ENCODE measurements around the gene HTR1D. TPM values are rescaled to one million over a fixed set of nuclear protein-coding genes. Genes with fewer than 3 reads are reported as not detected.

HTR1D gene
- total RNA-seq, 3 donors from 2014 or later = 0.47 TPM; not detected in 2

DNA sequence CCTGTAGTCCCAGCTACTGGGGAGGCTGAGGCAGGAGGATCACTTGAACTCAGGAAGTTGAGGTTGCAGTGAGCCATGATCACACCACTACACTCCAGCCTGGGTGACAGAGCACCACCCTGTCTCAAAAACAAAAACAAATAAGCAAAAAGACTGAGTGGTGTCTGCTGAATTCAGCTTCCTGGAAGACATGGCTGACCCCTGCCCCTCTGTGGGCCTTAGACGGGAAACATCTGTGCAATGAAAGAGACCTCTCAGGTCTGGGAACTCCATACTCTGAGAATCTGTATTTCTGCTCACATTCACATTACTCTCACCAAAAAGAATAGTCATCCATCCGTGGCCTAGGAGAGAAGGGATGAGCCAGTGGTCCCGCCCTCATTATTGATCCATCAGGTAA lies 2.0 kb downstream of the HTR1D start:
- TF ChIP-seq, protein P1, sequence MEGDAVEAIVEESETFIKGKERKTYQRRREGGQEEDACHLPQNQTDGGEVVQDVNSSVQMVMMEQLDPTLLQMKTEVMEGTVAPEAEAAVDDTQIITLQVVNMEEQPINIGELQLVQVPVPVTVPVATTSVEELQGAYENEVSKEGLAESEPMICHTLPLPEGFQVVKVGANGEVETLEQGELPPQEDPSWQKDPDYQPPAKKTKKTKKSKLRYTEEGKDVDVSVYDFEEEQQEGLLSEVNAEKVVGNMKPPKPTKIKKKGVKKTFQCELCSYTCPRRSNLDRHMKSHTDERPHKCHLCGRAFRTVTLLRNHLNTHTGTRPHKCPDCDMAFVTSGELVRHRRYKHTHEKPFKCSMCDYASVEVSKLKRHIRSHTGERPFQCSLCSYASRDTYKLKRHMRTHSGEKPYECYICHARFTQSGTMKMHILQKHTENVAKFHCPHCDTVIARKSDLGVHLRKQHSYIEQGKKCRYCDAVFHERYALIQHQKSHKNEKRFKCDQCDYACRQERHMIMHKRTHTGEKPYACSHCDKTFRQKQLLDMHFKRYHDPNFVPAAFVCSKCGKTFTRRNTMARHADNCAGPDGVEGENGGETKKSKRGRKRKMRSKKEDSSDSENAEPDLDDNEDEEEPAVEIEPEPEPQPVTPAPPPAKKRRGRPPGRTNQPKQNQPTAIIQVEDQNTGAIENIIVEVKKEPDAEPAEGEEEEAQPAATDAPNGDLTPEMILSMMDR (IDR thresholded peaks at IDR 0.05) = no peak
- ATAC-seq (no peak), DNase-seq (no peak)
- no peaks in the 10 kb centered on the region for H3K36me3 ChIP-seq (ENCODE audit: low read depth)
- intact Hi-C loops (cut with DNase I, micrococcal nuclease) = no loop called here
- no peaks in the 10 kb centered on the region for H3K9me3 ChIP-seq
- no peak overlapping the region for H3K4me3 ChIP-seq
- H3K4me1 ChIP-seq (ENCODE audit: low read depth) = peaks cover 13% of the 10 kb centered on the region

DNA sequence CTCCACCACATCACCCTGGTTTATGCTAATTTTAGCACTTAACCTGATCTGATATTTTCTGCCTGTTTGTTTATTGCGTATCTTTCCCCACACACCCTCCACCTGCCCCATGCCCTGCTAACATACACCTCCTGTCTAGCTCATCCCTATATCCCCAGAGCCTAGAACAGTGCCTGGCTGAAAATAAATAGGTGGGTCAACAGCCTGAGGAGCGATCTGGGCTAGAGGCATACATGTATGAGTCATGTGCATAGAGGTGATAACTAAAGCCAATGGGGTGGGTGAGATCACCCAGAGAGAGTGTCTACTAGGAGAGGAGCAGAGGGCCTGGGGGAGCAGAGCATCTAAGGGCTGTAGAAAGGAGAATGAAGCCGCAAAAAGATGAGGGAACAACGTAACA lies 2.7 kb downstream of the HTR1D start:
- ATAC-seq (no peak), DNase-seq (no peak)
- no peaks in the 10 kb centered on the region for H3K36me3 ChIP-seq (ENCODE audit: low read depth)
- H3K4me3 ChIP-seq = no peak overlapping the region
- intact Hi-C loops (cut with DNase I, micrococcal nuclease) = no loop called here
- no peaks in the 10 kb centered on the region for H3K9me3 ChIP-seq
- peaks cover 13% of the 10 kb centered on the region for H3K4me1 ChIP-seq (ENCODE audit: low read depth)
- TF ChIP-seq, protein P1 (IDR thresholded peaks at IDR 0.05) = no peak

DNA sequence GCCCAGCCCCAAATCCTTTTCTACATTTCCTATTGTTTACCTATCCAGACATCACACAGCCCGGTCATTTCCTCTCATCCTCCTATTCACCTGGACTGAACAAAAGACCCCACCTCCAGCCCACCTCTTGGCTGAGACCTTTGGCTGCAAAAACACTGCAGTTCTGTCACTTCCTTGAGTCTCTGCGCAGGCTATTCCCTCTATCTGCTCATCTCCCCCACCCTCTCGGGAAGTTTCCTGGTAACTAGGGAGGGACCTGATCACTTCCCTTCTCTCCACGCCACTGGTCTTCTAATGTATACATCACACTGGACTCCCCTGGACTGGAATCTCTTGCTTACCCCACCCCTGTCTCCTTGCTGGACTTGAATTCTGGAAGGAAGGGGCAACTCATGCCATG lies 5.3 kb downstream of the HTR1D start:
- Histone ChIP-seq H3K4me3 (no peak overlapping the region), H3K4me1 (ENCODE audit: low read depth) (peaks cover 5% of the 10 kb centered on the region), H3K9me3 (no peaks in the 10 kb centered on the region), H3K36me3 (ENCODE audit: low read depth) (no peaks in the 10 kb centered on the region)
- no peak for DNase-seq
- TF ChIP-seq, protein P1 (IDR thresholded peaks at IDR 0.05) = no peak
- intact Hi-C loops (cut with DNase I, micrococcal nuclease) = no loop called here
- no peak for ATAC-seq

DNA sequence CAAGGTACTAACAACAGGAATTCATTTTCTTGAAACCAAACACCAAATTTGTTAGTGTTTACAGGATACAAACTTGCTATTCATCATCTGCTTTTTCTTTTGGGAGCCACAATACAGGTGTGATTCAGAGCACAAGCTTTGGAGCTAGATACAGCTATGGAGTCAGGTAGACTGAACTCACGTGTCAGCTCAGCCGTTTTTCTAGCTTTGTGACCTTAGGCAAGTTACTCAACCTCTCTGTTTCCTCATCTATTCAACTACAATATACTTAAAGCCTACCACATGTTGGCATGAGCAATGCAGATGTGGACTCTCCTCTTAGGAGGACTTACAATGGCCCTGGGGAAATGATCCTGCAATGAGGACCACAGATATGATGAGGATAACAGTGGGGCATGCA lies 6.3 kb downstream of the HTR1D start:
- ATAC-seq (no peak), DNase-seq (no peak)
- H3K4me3 ChIP-seq = no peak overlapping the region
- H3K9me3 ChIP-seq = no peaks in the 10 kb centered on the region
- no peaks in the 10 kb centered on the region for H3K36me3 ChIP-seq (ENCODE audit: low read depth)
- intact Hi-C loops (cut with DNase I, micrococcal nuclease) = no loop called here
- no peaks in the 10 kb centered on the region for H3K4me1 ChIP-seq (ENCODE audit: low read depth)
- TF ChIP-seq, protein P1 (IDR thresholded peaks at IDR 0.05) = no peak

DNA sequence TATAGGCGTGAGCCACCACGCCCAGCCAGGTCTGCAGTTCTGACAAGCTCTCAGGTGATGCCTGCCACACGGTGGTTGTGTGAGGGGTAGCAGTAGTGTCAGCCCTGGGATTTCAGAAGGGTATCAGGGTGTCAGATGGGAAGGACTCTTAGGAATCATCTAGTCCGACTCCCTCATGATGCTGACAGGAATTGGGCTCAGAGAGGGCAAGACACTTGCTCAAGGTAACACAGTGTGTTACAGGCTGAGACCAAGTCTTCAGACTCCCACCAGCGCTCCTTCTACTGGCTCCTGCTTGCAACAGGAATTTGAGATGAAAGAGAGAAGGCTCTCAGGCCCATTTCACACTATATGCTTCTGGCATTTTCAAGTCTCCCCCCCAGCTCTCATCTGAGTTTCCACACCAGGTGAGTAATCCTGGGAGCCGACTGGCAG lies 6.9 kb downstream of the HTR1D start:
- DNase-seq (no peak), ATAC-seq (no peak)
- intact Hi-C loops (cut with DNase I, micrococcal nuclease) = no loop called here
- H3K9me3 ChIP-seq = no peaks in the 10 kb centered on the region
- TF ChIP-seq, protein P1 (IDR thresholded peaks at IDR 0.05) = no peak
- H3K4me3 ChIP-seq = no peak overlapping the region
- H3K4me1 ChIP-seq (ENCODE audit: low read depth) = no peaks in the 10 kb centered on the region
- H3K36me3 ChIP-seq (ENCODE audit: low read depth) = no peaks in the 10 kb centered on the region

DNA sequence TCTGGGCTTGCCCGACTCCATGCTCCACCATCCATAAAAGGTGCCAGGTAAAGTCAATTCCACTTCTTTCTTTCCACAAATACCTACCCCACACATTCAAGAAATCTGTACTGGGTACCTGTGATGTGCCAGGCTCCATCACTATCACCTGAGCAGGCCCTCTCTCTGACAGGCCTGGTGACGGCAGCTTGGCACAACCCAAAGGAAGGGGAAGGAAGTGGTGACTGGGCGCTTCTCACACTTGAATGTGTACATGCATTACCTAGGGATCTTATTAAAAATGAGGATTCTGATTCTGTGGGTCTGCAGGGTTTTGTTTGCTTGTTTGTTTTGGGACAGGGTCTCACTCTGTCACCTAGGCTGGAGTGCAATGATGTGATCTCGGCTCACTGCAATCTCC lies 7.5 kb downstream of the HTR1D start:
- Histone ChIP-seq H3K4me1 (ENCODE audit: low read depth) (no peaks in the 10 kb centered on the region), H3K36me3 (ENCODE audit: low read depth) (no peaks in the 10 kb centered on the region), H3K4me3 (no peak overlapping the region), H3K9me3 (no peaks in the 10 kb centered on the region)
- DNase-seq = no peak
- intact Hi-C loops (cut with DNase I, micrococcal nuclease) = no loop called here
- TF ChIP-seq, protein P1 (IDR thresholded peaks at IDR 0.05) = no peak
- no peak for ATAC-seq
